ENCODE results near the gene CAMSAP1. TPM values are rescaled to one million over a fixed set of nuclear protein-coding genes. Genes with fewer than 3 reads are reported as not detected.
A peak's percentile ranks its signal among the peaks of the same experiment; 100 is the strongest.

The CAMSAP1 gene
- polyA plus RNA-seq, 3 donors = 0.71 to 9.0 (median 0.75) TPM

DNA sequence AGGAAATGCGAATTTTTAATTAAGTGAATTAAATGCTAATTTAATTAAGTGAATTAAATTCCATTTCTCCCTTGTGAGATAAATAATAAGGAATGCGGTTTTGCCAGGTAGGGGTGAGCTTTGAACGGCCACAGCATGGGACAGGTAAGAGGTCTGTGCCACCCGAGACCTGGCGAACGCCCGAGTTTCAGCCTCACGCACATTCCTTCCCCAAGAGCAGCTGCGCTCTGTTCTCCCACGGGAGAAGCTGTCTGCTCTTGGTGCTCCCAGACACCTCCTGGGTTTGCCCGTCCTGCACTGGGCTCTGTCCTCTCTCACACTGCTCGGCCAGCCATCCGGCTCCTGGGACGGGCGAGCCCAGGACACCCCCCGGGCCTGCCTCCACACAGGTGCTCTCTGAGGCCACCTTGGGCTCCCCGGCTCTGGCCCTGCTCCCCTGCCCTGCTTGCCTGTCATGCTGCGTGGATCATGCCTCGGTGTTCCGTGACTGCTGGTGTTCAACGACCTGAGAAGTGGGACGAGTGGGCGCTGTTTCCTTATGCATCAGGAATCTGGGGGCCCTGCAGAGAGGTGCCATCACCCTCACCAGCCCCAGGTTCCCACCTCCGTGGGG is 13.7 kb upstream of the CAMSAP1 start:
- H3K27me3 Mint-ChIP-seq (ENCODE audit: low read depth in 3 of 3) = peaks cover 0 to 2% (median under 1%) of the 10 kb centered on the region in 3 donors
- Histone ChIP-seq H3K27me3 (ENCODE audit: control insufficient read depth in 2 of 2, insufficient read depth in 2 of 2, low read length in 2 of 2) (no peaks in the 10 kb centered on the region), H2AFZ (ENCODE audit: insufficient read depth, low read depth, low read length, poor library complexity, severe bottlenecking) (no peak overlapping the region), H3K36me3 (replicated peaks in 1 of 2; ENCODE audit: control insufficient read depth in 1 of 2, insufficient read depth in 2 of 2, low read length in 2 of 2) (peaks cover 0 to 15% of the 10 kb centered on the region in 2 donors), H3K4me3 (replicated peaks in 1 of 3; ENCODE audit: low read depth in 2 of 3, low read length in 3 of 3) (no peak overlapping the region), H3K9ac (ENCODE audit: insufficient read depth, low read length, poor library complexity, severe bottlenecking) (no peak overlapping the region), H4K20me1 (ENCODE audit: insufficient read depth, low read length) (peaks cover 2% of the 10 kb centered on the region), H3K79me2 (ENCODE audit: insufficient read depth, low read length) (no peaks in the 10 kb centered on the region), H3K4me2 (replicated peaks; ENCODE audit: extremely low read depth, low read length, poor library complexity, severe bottlenecking) (no peak overlapping the region), H3K4me1 (ENCODE audit: control insufficient read depth in 1 of 2, insufficient read depth in 2 of 2, low read length in 2 of 2) (no peaks in the 10 kb centered on the region), H3K27ac (ENCODE audit: low read depth in 1 of 2, low read length in 2 of 2) (no peak overlapping the region), H3K9me3 (replicated peaks in 1 of 2; ENCODE audit: control insufficient read depth in 1 of 2, insufficient read depth in 1 of 2, low read length in 2 of 2) (peaks cover 29 to 31% of the 10 kb centered on the region in 2 donors)
- TF ChIP-seq, protein P1, sequence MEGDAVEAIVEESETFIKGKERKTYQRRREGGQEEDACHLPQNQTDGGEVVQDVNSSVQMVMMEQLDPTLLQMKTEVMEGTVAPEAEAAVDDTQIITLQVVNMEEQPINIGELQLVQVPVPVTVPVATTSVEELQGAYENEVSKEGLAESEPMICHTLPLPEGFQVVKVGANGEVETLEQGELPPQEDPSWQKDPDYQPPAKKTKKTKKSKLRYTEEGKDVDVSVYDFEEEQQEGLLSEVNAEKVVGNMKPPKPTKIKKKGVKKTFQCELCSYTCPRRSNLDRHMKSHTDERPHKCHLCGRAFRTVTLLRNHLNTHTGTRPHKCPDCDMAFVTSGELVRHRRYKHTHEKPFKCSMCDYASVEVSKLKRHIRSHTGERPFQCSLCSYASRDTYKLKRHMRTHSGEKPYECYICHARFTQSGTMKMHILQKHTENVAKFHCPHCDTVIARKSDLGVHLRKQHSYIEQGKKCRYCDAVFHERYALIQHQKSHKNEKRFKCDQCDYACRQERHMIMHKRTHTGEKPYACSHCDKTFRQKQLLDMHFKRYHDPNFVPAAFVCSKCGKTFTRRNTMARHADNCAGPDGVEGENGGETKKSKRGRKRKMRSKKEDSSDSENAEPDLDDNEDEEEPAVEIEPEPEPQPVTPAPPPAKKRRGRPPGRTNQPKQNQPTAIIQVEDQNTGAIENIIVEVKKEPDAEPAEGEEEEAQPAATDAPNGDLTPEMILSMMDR (IDR thresholded peaks at IDR 0.05) = no peak
- peaks cover under 1% of the 10 kb centered on the region for H3K4me1 Mint-ChIP-seq
- peak overlapping the region in 2 of 7 donors; percentile 46 to 55 for H3K27ac Mint-ChIP-seq
- H3K36me3 Mint-ChIP-seq = peaks cover 8 to 34% of the 10 kb centered on the region in 2 donors
- peaks cover 13 to 39% (median 33%) of the 10 kb centered on the region in 7 donors for H3K9me3 Mint-ChIP-seq
- no peak for DNase-seq
- 95% methylated on average over 13 of the region's 24 CpGs for WGBS (ENCODE audit: insufficient coverage)
- intact Hi-C loops (cut with micrococcal nuclease) = no loop called here
- H3K4me3 Mint-ChIP-seq = no peak overlapping the region

- Mint-ChIP-seq H3K4me1 (no peaks in the 10 kb centered on the region), H3K27me3 (ENCODE audit: low read depth in 3 of 3) (peaks cover 0 to 2% (median 1%) of the 10 kb centered on the region in 3 donors), H3K4me3 (no peak overlapping the region), H3K27ac (peak overlapping the region in 1 of 7 donors; percentile 80), H3K9me3 (peaks cover 18 to 46% (median 39%) of the 10 kb centered on the region in 7 donors), H3K36me3 (peaks cover 15 to 34% of the 10 kb centered on the region in 2 donors)
- no peak overlapping the region for H3K4me2 ChIP-seq (replicated peaks; ENCODE audit: extremely low read depth, low read length, poor library complexity, severe bottlenecking)
- no peak overlapping the region for H3K4me3 ChIP-seq (replicated peaks in 1 of 3; ENCODE audit: low read depth in 2 of 3, low read length in 3 of 3)
- H3K9me3 ChIP-seq (replicated peaks in 1 of 2; ENCODE audit: control insufficient read depth in 1 of 2, insufficient read depth in 1 of 2, low read length in 2 of 2) = peaks cover 34 to 36% of the 10 kb centered on the region in 2 donors
- H3K4me1 ChIP-seq (ENCODE audit: control insufficient read depth in 1 of 2, insufficient read depth in 2 of 2, low read length in 2 of 2) = no peaks in the 10 kb centered on the region
- H3K79me2 ChIP-seq (ENCODE audit: insufficient read depth, low read length) = no peaks in the 10 kb centered on the region
- H2AFZ ChIP-seq (ENCODE audit: insufficient read depth, low read depth, low read length, poor library complexity, severe bottlenecking) = no peak overlapping the region
- intact Hi-C loops (cut with micrococcal nuclease) = no loop called here
- no peaks in the 10 kb centered on the region for H4K20me1 ChIP-seq (ENCODE audit: insufficient read depth, low read length)
- H3K27ac ChIP-seq (ENCODE audit: low read depth in 1 of 2, low read length in 2 of 2) = no peak overlapping the region
- H3K36me3 ChIP-seq (replicated peaks in 1 of 2; ENCODE audit: control insufficient read depth in 1 of 2, insufficient read depth in 2 of 2, low read length in 2 of 2) = peaks cover 0 to 22% of the 10 kb centered on the region in 2 donors
- WGBS (ENCODE audit: insufficient coverage) = 87% methylated on average over 9 of the region's 15 CpGs
- H3K9ac ChIP-seq (ENCODE audit: insufficient read depth, low read length, poor library complexity, severe bottlenecking) = no peak overlapping the region
- H3K27me3 ChIP-seq (ENCODE audit: control insufficient read depth in 2 of 2, insufficient read depth in 2 of 2, low read length in 2 of 2) = no peaks in the 10 kb centered on the region
- no peak for DNase-seq
- TF ChIP-seq, protein P1 (IDR thresholded peaks at IDR 0.05) = no peak
Observed at GRCh38 chr9:135920256-135920930, 13.0 kb upstream of the CAMSAP1 start.

Data from CD14-positive monocyte (primary cell).